Ishikawa (cell line): ENCODE results near the gene P3H2.

Experiments
- CEBPB ChIP-seq: IDR thresholded peaks from 2 replicates; pipeline ENCODE4 v1.6.1; 2012
- CREB1 ChIP-seq: IDR thresholded peaks from 2 replicates; pipeline ENCODE4 v1.6.1; 2012; ENCODE audit warnings: low read depth
- EGR1 ChIP-seq: IDR thresholded peaks from 2 replicates; pipeline ENCODE4 v1.6.1; 2012
- EP300 ChIP-seq: IDR thresholded peaks from 2 replicates; pipeline ENCODE4 v1.6.1; 2012; ENCODE audit warnings: borderline replicate concordance
- FOXM1 ChIP-seq: IDR thresholded peaks from 2 replicates; pipeline ENCODE4 v1.6.1; 2012; ENCODE audit warnings: low read depth, borderline replicate concordance
- MAX ChIP-seq: IDR thresholded peaks from 2 replicates; pipeline ENCODE4 v1.6.1; 2012
- NFIC ChIP-seq: IDR thresholded peaks from 2 replicates; pipeline ENCODE4 v1.6.1; 2012
- RAD21 ChIP-seq: IDR thresholded peaks from 2 replicates; pipeline ENCODE4 v1.6.1; 2012; ENCODE audit warnings: low read depth
- TAF1 ChIP-seq: IDR thresholded peaks from 2 replicates; pipeline ENCODE4 v1.6.1; 2012; ENCODE audit warnings: low read depth, mild to moderate bottlenecking
- TCF12 ChIP-seq: IDR thresholded peaks from 2 replicates; pipeline ENCODE4 v1.6.1; 2012; ENCODE audit warnings: low read depth
- TEAD4 ChIP-seq: IDR thresholded peaks from 2 replicates; pipeline ENCODE4 v1.6.1; 2012
- USF1 ChIP-seq: IDR thresholded peaks from 2 replicates; pipeline ENCODE4 v1.6.1; 2012
- YY1 ChIP-seq: IDR thresholded peaks from 2 replicates; pipeline ENCODE4 v1.6.1; 2012; ENCODE audit warnings: low read depth
- ZBTB7A ChIP-seq: IDR thresholded peaks from 2 replicates; pipeline ENCODE4 v1.6.1; 2012; ENCODE audit warnings: low read depth
- TF ChIP-seq, protein P1 (sequence below): IDR thresholded peaks from 2 replicates; pipeline ENCODE4 v1.6.1; 2012; ENCODE audit warnings: low read depth, mild to moderate bottlenecking

The P3H2 gene

GRCh38 chr3:190070622-190071347, 49.9 kb downstream of the P3H2 start:
- TF ChIP-seq TCF12 (peak; percentile 75), FOXM1 (0 out of 2 replicates have a peak, but pooled peaks have one; percentile 45), CEBPB (no peak), NFIC (peak; percentile 37; the same call in 1 of the 2 replicates), EP300 (peak; percentile 82), YY1 (peak; percentile 57; the same call in 1 of the 2 replicates), EGR1 (no peak), ZBTB7A (no peak), RAD21 (0 out of 2 replicates have a peak, but pooled peaks have one; percentile 10), MAX (peak; percentile 50; the same call in 1 of the 2 replicates), TEAD4 (peak; percentile 94)

DNA sequence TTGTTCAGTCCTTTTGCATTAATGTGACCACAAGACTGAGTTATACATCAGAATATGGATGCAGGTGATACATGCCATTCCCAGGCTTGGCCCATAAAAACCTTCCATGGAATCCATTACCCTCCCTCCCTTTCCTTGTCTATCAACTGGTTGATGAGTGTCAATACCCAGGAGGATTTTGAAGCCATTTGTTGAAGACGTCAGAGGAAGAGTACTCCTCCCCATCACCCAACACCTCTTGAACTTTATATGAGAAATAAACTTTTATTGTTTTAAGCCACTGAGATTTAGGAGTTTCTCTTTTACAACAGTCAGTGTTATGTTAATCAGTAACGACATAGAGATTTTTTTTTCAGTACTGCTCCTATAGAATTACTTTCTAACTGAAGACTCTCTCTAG, 55.5 kb downstream of the P3H2 start:
- TF ChIP-seq EP300 = no peak
- TF ChIP-seq ZBTB7A = no peak
- TF ChIP-seq TAF1 = no peak
- no peak for TF ChIP-seq CEBPB
- no peak for TF ChIP-seq RAD21
- TF ChIP-seq FOXM1 = no peak
- no peak for TF ChIP-seq TCF12
- TF ChIP-seq CREB1 = no peak
- no peak for TF ChIP-seq USF1
- no peak for TF ChIP-seq EGR1
- TF ChIP-seq MAX = no peak
- TF ChIP-seq NFIC = no peak
- TF ChIP-seq YY1 = no peak
- no peak for TF ChIP-seq TEAD4
- TF ChIP-seq, protein P1, sequence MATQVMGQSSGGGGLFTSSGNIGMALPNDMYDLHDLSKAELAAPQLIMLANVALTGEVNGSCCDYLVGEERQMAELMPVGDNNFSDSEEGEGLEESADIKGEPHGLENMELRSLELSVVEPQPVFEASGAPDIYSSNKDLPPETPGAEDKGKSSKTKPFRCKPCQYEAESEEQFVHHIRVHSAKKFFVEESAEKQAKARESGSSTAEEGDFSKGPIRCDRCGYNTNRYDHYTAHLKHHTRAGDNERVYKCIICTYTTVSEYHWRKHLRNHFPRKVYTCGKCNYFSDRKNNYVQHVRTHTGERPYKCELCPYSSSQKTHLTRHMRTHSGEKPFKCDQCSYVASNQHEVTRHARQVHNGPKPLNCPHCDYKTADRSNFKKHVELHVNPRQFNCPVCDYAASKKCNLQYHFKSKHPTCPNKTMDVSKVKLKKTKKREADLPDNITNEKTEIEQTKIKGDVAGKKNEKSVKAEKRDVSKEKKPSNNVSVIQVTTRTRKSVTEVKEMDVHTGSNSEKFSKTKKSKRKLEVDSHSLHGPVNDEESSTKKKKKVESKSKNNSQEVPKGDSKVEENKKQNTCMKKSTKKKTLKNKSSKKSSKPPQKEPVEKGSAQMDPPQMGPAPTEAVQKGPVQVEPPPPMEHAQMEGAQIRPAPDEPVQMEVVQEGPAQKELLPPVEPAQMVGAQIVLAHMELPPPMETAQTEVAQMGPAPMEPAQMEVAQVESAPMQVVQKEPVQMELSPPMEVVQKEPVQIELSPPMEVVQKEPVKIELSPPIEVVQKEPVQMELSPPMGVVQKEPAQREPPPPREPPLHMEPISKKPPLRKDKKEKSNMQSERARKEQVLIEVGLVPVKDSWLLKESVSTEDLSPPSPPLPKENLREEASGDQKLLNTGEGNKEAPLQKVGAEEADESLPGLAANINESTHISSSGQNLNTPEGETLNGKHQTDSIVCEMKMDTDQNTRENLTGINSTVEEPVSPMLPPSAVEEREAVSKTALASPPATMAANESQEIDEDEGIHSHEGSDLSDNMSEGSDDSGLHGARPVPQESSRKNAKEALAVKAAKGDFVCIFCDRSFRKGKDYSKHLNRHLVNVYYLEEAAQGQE = no peak

DNA sequence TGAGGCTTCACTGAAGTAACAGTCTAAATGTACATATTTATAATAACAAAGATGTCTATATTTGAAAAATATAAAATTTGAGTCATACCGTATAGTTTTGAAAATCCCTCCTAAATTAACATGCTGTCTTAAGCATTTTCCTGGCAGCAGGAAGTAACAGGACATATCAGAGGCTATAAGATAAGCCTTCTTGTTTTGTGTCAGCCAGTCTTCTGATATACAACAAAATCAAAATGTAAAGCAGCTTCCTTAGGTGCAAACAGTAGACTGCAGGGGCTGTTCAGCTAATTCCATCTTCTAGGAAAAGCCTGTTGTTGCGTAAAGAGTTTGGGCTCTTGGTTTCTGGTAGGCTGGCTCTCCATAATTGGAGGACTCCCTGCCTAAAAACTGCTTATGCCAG, 56.0 kb downstream of the P3H2 start:
- no peak for TF ChIP-seq MAX
- no peak for TF ChIP-seq RAD21
- TF ChIP-seq NFIC = no peak
- TF ChIP-seq TEAD4 = no peak
- TF ChIP-seq EGR1 = no peak
- TF ChIP-seq ZBTB7A = no peak
- TF ChIP-seq EP300 = no peak
- TF ChIP-seq CEBPB = no peak
- TF ChIP-seq USF1 = no peak
- TF ChIP-seq TAF1 = no peak

DNA sequence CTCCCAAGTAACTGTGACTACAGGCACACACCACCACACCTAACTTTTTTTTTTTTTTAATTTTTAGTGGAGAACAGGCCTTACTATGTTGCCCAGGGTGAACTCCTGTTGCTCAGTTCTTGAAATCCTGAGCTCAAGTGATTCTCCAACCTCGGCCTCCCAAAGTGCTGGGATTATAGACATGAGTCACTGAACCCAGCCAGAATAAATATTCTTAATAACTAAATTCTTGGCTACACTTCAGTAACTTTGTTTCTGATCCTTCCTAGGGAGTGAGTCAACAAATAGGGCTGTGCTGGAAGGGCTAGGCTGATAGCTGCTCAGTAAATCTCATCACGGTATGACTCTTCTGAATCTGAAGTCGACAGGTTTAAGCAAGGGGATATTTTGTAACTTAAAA, 56.6 kb downstream of the P3H2 start:
- TF ChIP-seq TAF1 = no peak
- TF ChIP-seq NFIC = peak; percentile 66
- no peak for TF ChIP-seq USF1
- no peak for TF ChIP-seq MAX
- no peak for TF ChIP-seq ZBTB7A
- TF ChIP-seq YY1 = no peak
- no peak for TF ChIP-seq CREB1
- peak; percentile 68; the same call in 1 of the 2 replicates for TF ChIP-seq EP300
- no peak for TF ChIP-seq FOXM1
- TF ChIP-seq, protein P1 = no peak
- TF ChIP-seq TCF12 = peak; percentile 61
- no peak for TF ChIP-seq EGR1
- peak; percentile 72 for TF ChIP-seq TEAD4
- no peak for TF ChIP-seq RAD21
- TF ChIP-seq CEBPB = no peak
